HG03439 (cell line): Measurements from ENCODE around the gene NCL.
"Not testable (repeated sequence)": the region's sequence is repeated elsewhere in the genome, so short reads cannot be mapped to it uniquely, and the experiment has no call there.

Experiments
- ATAC-seq: cut with Tn5 transposase; IDR thresholded peaks from one replicate; pipeline ENCODE4 v1.9.1; 2021; ENCODE audit warnings: mild to moderate bottlenecking, moderate library complexity; ENCODE audit not compliant: unreplicated experiment

Gene NCL

DNA sequence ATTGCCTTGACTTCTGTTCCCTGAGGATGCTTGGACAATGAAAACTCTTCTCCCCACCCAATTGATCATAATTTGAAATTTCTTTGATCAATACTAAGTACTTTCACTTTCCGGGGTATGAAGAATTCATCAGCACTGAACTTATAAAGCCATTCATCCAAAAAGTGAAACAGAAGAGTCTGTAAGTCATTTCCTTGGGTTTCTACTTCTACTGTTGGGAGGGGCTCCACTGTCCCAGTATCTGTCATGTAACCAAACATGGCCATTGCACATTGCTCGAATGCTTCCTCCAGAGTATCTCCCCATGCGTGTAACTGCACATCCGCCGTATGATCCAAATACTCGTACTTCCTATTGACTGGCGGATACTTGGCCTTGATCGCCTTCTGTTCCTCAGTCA, 30.3 kb downstream of the NCL start:
- no peak for ATAC-seq

DNA sequence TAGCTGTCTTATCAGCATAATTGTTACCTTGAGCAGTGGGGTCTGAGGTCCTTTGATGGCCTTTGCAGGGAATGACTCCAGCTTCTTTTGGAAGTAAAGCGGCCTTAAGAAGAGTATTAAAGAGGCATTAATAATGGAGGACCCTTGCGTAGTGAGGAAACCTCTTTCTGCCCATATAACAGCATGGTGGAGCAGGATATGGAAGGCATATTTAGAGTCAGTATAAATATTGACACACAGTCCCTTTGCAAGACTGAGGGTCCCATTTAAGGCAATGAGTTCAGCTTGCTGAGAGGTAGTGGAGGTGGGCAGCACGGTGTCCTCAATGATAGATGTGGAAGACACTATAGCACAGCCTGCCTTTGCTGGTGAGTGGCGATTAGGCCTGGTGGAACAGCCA, 32.7 kb downstream of the NCL start:
- no peak for ATAC-seq

DNA sequence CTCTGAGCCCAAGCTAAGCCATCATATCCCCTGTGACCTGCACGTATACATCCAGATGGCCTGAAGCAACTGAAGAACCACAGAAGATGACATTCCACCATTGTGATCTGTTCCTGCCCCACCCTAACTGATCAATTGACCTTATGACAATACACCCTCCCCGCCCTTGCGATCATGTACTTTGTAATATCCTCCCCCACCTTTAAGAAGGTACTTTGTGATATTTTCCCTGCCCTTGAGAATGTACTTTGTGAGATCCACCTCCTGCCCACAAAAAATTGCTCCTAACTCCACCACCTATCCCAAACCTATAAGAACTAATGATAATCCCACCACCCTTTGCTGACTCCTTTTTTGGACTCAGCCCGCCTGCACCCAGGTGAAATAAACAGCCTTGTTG, 33.8 kb downstream of the NCL start:
- ATAC-seq = not testable (repeated sequence)

DNA sequence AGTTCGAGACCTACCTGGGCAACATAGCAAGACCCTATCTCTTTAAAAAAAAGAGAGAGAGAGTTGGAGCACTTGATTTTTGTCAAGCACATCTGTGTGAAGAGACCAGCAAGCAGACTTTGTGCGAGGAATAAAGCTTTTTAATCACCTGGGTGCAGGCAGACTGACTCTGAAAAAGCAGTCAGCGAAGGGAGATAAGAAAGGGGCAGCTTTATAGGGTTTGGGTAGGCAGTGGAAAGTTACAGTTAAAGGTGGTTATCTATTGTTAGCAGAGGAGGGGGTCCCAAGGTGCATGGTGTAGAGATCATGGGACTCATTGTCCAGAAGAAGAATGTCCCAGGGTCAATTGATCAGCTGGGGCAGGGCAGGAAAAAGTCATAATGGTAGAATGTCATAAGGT, 34.4 kb downstream of the NCL start:
- ATAC-seq = no peak

DNA sequence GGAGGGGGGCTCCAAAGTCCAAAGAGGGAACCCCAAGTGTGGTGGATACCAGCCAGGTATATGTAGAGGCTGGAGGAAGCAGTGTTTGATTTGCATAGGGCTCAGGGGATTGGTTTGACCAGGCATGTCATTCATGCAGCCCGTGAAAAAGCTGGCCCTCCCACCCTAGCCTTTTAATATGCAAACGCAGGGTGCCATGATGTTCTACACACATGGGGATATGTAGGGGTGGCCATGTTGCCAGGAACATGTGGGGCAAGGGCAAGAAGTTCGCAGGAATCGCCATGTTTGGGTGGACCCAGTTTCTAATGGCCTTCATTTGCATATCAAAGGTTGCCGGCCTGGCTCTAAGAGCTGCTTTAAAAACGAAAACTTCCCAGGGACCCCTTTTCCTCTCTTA, 35.1 kb downstream of the NCL start:
- no peak for ATAC-seq

DNA sequence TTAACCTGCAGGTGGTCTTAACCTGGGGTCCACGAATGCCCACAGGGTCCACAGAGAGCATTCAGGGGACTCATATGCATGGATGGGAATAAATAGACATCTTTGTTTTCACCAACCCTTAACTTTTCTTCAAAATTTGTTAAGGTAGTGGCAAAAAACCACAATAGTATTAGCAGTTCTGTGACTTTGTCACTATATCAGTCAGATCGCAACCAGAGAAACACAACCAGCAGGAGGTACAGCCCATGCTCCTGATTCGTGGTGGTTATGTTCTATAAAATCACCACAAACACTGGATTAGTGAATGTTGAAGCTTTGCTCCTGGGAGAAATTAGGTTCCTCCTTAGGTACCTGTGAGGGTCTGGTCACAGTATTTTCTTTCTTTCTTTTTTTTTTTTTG, 37.2 kb downstream of the NCL start:
- ATAC-seq = no peak

DNA sequence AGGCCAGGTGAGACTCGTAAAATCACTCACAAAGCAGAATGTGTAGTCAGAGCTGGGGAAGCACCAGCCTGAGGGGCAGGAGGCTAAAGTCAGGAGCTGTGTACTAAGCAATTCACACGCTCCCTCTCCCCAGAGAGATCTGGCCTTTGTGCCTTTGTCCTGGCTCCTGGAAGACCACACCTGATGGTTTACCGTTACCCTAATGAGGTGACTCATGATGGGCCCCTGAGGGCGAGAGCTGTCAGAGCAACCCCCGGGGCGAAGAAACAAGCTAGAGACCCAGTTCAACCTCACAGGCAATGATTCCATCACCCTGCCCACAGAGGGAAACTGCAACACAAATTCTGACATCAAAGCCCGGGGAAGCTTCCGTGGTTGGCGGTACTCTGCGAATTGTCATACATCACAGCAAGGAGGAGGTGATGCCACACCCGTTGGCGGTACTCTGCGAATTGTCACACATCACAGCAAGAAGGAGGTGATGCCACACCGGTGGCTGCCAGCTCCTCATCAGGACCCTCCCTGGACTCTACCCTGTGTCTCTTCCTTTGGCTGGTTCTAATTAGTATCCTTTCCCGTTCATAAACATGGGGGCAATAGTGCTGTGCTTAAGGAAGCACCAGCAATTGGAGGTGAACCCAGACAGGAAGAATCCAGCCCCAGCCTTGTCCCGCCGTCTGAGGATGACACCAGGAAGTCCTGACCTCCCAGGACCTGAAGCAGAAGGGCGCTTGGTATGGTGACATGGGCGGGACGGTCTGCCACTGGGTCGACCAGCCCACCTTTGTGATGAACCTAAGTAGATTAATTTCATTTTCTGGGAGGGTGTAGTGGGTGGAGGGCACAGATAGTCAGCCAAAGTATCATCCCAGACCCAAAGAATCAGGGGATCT, 38.2 kb downstream of the NCL start:
- no peak for ATAC-seq

DNA sequence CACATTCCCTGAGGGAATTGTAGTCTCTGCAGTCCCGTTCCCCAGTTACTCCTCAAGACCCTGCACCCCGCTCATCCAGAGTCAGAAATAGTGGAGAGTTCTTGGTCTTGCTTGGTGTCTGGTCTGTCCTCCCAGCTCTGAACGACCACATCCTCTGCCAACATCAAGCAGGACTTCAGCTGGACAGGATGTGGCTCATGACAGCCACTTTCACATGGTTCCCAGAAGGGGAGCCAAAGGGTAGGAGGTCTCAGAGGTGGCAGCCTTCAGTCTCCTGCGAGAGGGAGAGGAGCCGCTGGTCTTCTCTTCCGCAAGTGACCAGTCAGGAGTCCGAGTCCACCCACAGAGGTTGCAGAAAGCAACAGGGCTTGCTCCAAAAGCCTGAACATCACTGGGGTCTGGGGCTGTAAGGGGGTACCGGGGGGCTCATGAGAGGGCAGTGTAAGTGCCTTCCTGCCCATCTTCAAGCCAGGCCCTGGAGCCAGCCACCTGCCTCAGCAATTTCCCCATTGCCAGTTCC, 38.9 kb downstream of the NCL start:
- ATAC-seq = no peak

DNA sequence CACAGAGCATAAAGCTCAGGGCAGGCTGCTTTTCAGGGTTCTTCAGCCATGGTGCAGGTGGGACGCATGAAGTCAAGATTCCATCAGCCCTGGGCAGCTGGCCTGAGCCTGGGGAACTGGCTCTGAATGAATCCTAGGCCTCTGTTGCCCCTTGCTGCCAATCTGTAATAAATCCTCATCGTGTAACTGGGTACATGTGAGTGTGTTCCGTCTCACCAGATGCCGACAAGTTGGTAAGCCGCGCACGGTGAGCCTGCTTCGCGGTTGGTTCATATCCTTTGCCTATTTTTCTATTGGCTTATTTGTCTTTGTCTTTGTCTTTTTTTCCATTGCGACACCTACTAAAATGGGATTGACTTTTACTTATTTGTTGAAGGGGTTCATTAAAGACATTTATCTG, 41.1 kb downstream of the NCL start:
- ATAC-seq = no peak

DNA sequence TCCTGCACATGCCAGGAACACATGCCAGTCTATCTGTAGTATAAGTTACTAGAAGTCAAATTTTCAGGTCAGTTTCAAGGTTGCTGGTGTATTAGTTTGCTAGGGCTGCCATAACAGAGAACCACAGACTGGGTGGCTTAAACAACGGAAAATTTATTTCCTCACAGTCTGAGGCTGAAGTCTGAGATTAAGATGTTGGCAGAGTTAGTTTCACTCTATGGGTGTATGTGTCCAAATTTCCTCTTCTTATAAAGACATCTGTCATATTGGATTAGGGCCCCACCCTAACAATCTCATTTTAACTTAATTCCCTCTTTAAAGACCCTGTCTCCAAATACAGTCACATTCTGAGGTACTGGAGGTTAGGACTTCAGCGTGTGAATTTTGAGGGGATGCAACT, 42.2 kb downstream of the NCL start:
- ATAC-seq = no peak

DNA sequence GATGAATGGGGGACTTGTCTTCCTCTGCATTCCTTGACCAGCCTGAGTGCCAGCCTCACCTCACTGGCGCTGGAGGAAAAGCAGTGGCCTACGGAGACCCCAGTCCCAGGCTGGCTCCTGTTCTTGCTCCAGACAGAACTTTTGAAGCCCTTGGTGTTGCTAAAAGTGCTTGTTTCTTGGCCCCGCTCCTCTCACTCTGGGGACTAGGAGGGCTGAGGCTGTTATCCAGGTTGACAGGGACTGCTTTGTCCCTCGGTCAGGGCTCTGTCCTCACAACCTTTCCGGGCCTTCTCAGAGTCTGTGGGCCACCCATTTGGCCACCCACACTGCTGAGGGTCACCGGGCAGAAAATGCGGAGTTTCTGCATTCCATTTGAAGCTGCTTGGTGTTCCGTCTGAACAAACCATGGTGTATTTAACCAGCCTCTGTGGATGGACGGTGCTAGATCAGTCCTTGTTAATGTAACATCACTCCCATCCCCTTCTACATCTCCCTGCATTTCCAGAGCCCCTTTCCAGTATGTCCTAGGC, 43.2 kb downstream of the NCL start:
- no peak for ATAC-seq

DNA sequence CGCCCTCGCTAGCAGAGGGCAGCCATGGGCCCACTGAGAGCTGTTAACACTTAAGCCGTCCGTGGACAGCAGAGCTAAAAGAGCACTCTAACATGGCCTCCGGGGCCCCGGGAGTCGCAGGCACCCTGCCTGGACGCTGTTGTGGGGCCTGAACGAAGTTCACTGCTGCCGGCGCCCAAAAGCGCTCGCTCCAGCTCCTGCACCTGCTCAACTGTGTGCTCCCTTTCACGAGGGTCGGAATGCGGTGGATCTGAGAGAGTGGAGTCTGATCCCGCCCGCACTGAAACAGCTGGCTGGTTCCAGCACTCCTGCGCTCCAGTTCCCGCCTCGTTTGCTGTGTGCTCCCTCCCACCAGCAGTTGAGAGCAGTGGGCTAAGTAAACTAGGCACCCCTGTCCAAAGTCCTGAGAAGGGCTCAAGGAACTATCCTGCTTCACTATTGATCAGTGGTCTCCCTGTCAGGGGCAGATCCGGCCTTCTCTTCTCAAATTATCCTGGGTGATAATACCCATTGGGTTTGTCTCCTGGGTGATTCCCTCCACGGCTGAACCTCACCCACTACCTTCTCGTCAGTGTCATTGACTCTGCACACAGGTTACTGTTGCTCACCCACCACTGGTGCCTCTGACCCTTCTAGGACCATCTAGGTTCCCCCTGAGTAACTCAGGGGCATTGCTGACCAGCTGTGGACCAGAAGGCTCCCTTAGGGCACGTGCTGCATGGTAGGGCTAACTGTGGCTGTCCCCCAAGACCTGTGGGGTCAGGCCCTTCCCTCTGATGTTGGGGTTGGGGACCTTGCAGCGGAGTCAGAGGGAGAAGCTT, 45.3 kb downstream of the NCL start:
- no peak for ATAC-seq

DNA sequence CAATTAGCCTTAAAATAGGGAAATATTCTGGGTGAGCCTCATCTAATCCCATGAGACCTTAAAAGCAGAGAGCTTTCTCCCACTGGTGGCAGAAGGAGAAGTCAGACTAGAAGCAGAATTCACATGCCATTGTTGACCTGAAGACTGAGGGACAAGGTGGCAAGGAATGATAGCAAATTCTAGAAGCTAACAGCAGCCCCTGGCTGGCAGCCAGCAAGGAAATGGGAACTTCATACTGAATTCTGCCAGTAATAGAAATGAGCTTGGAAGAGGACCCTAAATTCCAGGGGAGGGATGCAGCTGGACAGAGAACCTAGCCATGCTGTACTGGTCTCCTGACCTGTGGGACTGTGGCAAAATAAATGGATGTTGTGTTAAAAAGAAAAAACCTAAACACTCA, 49.3 kb downstream of the NCL start:
- no peak for ATAC-seq

DNA sequence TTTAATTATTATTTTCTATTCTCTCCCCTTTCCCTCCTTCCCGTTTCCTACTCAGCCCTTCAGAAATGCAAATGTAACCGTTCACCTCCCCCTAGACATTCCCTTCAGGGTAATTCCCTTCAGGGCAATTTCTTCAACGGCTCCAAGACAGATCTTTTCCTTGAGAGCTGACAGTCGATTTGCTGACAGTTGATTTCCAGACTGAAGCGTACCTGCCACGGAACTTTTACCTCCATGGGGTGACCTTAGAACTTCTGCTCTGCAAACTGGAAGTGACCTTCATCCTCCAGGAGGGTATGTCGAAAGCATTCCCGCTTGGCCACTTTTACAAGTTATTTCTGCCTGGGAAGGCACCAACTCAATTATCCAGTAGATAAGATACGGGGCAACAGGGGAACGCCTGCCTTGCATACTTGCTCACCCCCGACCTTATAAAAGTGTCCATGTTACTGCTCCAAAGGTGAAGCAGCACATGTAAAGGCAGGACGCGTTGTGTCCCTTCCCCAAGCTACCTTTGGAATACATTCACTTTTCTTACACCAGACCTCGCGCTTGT, 50.3 kb downstream of the NCL start:
- no peak for ATAC-seq

DNA sequence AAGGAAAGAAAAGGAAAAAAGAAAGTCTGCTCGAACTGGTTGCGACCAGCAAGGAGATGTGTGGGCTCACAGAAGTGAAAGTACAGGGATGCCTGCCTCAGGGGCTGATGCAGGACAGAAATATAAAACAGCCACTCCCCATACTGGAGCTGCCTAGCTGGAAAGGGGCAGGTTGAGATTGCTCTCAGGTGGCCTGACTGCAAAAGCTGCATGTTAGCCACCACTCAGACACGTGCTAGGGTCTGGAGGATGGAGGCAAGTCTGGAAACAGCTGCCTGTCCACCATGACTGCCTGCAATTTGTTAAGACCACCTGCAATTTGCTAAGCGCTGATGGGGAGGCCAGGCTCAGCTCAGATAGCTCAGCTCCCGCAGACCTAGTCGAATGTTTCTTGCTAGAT, 50.8 kb downstream of the NCL start:
- no peak for ATAC-seq

DNA sequence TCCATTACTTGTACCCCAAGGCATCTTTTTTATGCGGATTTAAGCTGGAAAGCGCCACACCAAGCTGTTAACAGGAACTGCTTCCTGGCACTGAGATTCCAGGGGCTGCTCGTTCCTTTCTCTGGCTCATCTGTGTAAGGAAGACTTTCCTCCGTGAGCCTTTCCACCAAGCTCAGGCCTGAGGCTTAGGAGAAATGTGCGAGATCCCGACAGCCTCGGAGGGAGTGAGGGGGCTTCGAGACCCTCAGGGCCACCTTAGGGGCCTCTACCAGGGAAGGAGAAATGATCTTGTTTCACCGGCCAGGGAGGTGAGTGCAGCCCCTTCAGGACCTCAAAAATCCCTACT, 51.7 kb downstream of the NCL start:
- no peak for ATAC-seq

DNA sequence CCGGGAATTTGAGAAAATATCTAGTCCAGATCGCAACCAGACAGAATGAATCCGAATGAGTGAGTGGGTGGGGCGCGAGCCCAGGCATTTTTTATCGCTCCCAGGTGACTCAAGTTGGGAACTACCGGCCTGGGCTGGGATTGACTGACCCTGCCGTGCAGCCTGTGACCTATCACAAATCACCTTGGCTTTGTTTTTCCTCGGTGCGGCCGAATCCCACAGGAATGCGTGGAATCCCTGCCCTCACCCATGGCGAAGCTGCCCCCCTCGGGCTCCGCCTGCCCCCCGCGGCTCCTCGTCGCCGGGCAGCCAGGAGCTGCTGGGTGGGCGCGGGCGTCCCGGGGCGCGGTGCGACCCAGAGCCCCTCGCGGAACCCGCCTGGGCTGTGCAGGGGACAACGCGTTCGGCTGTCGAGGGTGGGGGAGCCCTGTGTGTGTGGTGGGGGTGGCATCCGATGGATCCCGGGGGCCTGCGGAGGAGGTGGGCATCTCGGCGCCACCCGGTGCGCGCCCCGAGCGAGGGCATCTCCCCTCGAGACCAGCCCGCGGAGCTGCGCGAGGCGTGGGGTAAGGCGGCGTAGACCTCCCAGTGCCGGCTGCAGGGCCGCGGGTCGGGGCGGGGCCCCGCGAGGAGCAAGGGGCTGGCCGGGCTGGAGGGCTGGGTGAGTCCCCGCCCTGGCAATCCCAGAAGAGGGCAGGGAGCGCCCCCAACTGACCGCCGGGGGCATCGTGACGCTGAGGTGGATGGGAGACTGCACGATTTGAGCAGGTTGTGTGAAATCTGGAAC, 52.3 kb downstream of the NCL start:
- peak; percentile 98 for ATAC-seq

DNA sequence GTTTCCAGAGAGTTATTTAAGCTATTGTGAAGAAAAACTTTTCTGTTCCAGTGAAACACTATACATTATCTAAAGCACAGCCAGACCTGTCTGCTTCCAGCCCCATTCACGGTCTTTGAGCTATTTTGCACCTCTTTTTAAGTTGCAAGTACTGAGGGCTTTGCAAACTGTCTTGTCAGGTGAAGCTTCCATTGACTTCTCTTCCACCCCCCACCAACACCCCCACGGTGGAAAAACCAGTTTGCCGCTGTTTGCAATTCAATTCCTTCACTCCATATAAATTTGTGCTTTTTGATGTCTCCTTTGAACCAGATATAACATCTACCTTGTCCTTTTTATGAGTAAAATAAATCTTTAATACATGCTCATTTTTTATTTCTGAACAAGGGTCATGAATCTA, 53.0 kb downstream of the NCL start:
- ATAC-seq = no peak

DNA sequence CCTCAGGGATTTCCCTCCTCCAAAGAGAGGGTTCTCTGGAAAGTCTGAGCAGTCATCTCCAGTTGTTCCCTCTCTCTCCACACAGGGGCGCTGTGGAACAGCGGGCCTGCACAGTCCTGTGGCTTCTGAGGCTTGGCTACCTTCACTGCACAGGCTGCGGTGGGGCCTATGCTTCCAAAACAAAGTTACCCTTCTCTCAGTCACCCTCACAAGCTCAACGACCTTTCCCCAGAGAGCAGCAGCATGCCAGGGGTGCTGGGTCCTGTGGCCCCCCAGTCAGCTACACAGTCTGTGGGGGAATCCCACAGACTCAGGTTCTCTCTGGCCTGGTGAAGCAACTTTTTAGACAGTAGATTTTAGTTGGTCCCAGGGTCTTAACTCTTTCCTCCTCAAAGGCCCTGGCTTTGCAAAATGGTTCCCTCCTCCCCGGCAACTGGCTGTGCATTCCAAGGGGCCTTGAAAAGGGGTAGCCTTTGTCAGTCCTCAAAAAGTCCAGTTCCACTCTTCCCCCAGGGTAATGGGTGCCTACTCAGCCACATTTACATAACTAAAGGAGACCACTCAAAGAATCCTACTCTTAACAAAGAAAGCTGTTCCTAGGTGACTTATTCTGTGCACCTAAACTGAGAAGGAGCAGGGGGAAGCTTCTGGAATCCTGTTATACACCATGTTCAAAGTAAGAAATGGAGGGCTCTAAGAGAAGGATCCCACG, 53.8 kb downstream of the NCL start:
- no peak for ATAC-seq

DNA sequence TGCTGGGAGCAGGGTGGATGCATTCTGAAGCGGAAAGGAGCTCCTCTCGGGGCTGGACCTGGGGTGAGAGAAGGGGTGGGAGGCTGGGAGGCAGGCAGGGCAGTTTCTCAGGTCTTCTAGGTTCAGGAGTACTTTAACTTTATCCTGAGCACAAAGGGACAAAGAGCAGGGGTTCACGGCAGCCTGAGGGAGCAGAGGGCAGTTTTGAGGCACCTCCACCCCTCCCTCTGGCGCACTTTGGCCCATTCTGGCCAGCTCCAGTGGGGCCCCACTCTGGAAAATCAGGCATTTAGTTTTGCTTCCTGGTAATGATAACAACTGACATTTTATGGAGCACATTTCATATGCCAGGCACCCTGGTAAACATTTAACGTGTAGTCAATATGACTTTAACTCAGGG, 54.5 kb downstream of the NCL start:
- no peak for ATAC-seq
